ENCODE measurements around the gene RSPH3.
"Not testable (repeated sequence)": the region's sequence is repeated elsewhere in the genome, so short reads cannot be mapped to it uniquely, and the experiment has no call there.

The RSPH3 gene, protein sequence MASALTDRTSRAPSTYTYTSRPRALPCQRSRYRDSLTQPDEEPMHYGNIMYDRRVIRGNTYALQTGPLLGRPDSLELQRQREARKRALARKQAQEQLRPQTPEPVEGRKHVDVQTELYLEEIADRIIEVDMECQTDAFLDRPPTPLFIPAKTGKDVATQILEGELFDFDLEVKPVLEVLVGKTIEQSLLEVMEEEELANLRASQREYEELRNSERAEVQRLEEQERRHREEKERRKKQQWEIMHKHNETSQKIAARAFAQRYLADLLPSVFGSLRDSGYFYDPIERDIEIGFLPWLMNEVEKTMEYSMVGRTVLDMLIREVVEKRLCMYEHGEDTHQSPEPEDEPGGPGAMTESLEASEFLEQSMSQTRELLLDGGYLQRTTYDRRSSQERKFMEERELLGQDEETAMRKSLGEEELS

DNA sequence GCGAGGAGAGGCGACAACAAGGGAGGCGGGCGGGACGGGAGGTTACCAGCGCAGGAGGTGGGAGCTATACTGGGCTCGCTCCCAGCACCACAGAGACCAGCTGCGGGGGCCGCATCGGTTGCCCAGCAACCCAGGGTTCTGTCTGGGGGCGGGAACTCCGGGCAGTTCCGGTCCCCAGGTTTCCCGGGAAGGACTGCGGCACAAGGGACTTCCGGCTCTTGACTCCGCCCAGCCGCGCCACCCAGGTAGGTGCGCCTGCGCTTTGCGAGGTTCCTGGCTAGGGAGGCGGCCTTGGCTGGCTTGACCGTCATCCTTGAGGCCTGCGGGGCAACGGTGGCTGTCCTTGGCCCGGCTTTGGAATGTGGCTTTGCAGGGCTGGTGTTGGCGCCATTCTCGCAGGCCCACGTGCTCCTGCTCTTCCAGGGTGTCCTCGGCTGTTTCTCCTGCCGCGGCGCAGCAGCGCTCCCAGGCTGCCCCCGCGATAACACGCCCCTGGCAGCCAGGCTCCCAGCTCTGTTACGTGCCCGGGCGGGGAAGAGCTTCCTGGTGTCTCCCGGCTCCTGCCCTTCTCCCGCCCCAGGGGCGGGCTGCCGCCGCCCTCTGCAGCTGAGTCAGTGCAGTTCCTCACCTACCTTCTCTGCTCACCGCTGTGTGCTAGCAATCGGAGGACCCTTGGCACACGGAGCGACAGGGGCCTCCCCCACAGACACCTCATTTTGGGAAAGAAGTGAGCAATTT is at the start of gene RSPH3:
RSPH3 (minus strand) TSS at position 537 of the 738 bp plus-strand sequence. CDS start 652 bp downstream, outside the sequence.
- peak; percentile 46 to 92 (median 82) for DNase-seq

DNA sequence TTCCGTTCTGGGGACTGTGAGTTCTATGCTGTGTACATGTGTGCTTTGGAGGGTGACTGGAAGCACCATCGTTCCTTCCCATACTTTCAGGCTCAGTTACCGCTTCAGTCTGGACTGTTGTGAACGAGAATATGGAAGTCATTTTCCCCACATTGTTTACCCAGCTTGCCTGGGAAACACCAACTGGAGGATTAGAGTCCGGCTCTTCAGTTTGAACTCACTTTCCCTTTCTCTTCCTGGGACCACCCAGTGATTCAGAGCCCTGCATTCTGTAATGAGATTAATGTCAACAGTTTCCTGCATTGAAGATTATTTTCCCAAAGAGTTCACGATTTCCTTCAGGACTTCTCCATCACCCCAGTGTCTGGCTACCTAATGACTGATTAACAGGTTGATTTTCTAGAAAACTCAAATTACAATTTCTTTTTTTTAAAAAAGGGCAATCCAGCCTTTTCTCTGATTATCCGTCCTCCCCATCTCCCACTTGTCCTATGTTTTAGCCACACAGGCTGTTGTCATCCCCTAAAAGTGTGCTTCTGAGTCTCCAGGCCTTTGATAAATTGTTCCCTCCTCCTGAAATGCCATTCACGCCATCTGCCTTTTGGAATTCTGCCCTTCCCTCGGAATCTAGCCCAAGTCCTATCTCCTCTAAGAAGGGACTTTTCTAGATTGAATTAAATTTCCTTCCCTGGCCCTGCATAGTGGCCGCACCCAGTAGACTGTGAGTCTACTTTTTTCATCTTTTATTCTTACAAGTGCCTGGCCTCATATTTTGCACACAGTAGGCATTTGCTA is 48.1 kb upstream of the RSPH3 start:
- no peak for DNase-seq

DNA sequence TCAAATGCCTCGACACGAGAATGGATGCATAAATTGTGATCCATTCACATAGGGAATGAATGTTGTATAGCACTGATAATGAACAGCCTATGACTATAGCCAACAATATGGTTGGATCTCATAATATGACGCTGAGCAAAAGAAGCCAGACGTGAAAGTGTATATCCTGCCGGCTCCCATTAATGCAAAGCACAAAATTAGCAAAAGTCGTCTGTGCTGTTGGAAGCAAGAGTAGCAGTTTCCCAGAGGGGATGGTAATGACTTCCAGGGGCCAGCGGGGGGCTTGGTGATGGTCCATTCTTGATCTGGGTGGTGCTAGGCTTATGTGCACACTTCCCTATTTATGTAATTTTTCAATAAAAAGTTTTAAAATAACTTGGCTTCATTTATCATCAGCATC is 45.8 kb upstream of the RSPH3 start:
- no peak for DNase-seq

DNA sequence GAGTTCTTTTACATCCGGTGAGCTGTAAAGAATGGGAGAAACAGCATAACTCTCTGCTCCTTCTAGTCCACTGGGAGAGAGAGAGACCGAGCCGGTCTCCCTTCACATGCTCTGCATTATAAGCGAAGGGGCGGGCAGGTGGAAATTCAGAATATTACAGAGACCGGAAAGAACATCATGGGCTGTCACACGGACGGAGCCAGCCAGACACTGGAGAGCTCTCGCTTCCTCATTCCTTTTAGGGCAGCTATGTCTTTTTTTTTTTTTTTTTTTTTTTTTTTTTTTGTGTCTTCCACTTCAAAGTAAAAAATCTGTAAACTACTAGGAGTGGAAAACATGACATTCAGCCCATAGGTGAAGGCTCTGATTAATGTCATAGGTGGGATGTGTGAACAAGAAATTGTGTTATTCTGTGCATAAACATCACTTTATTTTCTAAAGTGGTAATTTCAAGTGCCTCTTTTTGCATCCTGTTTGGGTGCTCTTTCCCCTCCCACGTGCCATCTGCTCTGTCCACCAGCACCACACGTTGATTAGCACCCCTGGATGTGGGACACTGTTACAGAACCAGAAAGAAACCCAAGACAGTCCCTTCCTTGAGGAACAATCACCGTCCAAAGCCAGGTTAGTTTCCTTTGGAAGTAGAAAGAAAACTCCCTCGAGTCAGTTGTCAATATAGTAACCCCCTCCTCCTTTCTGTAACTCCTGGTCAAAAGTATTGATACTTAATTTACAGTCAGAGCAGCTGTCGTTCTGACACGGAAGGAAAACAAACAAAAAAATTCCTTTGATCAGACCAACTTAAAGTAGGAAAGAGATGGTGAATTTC is 45.1 kb upstream of the RSPH3 start, which contains the start of gene TAGAP:
TAGAP (minus strand) TSS at position 93 of the 829 bp plus-strand sequence. CDS start 845 bp downstream, outside the sequence.
- peak in 13 of 51 donors; percentile 11 to 49 (median 21) for DNase-seq

DNA sequence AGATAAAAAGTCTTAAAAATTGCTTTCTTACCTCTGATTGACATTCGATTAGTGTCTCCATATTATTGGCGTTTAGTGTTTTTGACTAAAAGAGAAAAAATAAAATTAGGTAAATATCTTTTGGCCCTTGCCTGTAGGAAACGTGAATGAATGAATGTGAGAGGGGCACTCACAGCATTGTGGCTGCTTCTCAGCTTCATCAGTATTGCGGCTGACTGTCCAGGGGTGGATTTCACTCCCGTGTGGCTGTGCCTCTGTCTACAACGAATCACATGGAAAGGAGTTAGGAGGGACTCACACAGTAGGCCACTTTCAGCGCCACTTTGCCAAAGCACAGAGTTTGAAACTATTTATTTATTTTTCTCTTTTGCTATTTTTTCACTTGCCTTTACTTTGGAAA is 43.9 kb upstream of the RSPH3 start:
- no peak for DNase-seq

DNA sequence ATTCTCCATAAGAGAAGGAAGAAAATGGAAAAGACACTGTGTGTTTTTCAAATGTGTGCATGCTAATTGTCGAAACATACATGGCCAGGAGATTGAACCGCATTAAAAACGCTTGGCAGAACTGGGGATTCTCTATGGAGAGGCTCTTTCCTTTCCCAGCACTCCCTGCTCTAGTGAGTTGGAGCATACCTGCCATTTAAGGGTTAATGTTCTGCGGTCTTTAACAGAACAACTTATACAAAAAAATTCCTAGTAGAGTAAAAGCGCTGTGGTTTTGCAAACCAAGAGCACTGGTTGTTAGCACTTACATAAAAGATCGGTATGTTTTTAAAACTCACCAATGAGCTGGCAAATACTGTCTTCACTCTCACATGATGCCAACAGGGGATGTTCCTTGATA is 43.2 kb upstream of the RSPH3 start:
- DNase-seq: no peak

DNA sequence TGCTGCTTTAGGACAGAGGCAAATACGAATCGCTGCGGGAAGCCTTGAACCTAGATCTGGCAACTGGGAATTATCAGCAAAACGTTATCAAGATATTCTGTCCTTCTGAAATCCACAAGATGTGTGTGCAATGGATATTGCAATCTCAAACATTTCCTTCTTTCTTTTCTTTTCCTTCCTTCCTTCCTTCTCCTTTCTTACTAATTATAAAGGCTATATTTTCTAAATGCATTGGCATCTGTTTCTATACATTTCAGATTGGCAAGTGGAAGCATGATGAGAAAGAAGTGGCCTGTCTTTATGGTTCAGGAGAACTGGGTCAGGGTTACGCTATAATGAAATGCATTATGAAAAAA is 42.8 kb upstream of the RSPH3 start:
- DNase-seq: no peak

DNA sequence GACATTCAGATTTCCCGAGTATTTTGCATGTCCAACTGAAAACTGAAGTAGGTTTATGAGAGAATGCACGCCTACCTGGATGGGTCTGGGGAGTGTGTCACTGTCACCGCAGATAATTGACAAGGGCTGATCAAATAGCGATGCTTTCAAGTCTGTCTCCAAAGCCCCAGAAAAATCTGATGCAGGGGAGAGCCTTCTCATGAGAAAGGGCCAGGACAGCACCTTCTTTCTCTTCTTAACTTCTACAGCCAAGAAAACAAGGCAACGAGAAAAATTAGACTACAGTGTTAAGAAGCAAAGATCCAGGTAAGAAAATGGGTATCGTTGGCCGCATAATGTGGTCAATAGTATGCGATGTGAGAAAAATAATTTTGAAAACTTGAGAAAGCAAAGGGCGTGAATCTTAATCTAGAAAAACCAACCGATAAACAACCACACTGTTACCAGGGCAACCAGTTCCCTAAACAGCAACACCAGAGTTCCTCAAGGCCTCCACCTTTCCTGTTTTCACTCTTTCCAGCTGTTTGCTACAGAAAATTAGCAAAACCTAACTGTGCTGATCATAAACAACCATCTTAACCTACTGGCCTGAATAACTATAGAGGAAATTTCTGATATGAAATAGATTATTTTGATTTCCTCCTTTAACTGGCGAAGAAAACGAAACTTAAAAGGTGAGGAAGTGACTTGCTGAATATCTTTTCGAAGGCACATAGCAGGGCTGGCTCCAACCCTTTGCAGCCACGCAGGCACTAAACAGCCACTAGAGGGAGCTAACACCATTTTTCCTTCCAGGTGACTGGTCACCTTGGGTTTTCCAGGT is 42.2 kb upstream of the RSPH3 start:
- DNase-seq: peak in 31 of 51 donors; percentile 5 to 66 (median 29)

DNA sequence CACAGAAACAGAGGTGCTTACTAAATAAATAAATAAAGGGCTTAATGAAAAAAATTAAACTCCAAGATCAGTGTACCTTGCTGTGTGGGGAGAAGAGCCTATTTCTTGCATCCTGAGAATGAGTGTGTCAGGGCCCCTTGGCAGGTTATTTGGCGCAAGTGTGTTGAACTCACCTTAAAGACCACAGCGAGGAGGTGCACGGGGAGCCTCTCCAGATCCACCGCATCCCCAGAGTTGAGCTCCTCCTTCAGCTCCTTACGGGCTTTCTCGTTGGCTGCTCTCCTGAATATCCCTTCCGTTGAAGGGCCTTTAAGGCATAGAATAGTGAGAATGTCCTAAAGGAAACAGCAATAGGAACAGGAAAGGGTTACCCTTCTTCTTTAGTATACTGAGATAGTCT is 41.2 kb upstream of the RSPH3 start:
- no peak for DNase-seq

DNA sequence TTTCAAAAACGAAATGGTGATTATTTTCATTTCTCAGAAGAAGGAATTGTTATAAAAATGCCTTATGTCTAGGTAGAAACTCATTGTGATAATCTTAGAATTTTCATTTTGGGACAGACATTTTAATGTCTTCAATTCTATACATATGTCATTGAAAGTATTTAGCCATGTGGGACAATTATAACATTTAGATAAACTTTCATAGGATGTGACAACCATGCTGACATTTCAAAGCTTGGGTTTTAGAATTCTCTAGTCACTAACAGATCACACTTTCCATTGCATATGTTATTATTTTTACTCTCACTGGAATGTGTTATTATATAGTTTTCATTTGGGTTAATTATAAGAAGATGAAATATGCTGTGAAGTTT is 39.9 kb upstream of the RSPH3 start:
- DNase-seq: no peak

DNA sequence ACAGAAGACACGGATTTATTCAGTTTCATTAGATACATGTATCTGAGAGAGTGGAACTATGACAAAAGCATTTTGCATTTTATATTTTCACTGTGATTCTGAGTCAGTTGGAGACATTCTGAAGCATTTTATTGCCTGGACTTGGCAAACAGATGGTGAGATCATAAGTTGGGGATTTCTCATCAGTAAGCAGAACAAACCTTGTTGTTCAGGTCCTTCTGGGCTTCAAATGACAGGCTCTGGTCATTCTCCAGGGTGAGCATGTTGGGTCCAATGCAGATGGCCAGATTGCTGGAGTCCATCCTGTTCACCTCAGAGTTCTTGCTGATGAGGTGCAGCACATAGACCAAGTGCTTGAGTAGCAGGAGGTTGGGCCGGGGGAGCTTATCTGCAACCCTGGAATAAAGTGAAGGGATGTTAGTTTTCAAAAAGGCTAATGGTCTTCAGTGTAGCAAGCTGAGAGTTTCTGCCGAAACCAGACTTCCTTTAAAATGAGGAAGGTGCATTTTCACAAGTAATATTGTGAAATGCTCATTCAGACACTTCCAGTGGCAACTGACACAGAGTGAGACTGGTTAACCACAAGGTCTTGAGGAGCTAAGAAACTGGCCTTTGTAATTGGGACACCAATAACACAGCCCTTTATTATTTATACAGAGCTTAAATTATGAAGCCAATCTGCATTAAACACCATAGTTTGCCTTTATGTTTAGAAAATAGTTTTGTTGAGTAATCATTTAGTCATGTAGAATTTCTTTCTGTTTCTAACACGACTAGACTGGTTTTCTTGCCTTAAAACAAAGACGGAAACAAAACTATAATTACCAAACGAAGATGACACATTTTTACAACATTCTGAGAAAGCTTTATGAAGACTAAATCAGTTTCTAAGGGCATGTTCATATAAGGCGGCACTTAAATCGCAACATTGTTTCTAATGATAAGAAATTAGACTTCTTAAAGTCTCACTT is 39.2 kb upstream of the RSPH3 start:
- DNase-seq: peak in 2 of 51 donors; percentile 8 to 29

DNA sequence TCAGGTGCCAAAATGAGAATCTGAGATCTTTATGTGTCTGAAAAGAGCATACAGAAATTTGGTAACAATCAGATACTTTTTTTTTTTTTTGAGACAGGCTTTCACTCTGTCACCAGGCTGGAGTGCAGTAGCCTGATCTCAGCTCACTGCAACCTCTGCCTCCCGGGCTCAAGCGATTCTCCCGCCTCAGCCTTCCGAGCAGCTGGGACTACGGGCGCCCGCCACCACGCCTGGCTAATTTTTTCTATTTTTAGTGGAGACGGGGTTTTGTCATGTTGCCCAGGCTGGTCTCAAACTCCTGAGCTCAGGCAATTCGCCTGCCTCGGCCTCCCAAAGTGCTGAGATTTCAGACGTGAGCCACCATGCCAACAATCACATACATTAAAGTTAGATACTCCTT is 38.3 kb upstream of the RSPH3 start:
- DNase-seq: not testable (repeated sequence)

DNA sequence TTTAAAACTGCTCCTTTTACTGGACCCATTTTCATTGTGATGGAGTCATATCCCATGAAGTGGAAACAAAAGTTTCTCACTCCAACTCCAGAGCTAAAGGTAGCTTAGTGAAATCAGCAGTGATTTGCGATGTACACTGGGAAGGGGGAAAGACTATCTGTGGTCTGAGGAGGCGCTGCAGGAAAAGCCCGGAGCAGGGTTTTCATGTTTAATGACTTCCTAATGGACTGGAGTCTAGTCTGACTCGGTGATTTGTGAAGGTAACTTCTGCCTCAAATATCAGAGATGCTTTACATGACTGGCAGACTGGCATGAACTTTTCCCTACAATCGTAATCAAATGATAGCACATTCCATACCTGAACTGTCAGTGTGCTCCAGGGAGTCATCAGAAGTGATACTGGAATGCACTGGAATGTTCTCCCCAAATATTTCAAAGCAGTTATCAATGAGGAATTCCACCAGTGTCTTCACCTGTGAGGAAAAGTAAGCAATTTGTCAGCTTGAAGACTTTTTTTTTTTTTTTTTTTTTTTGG is 37.8 kb upstream of the RSPH3 start:
- no peak for DNase-seq

DNA sequence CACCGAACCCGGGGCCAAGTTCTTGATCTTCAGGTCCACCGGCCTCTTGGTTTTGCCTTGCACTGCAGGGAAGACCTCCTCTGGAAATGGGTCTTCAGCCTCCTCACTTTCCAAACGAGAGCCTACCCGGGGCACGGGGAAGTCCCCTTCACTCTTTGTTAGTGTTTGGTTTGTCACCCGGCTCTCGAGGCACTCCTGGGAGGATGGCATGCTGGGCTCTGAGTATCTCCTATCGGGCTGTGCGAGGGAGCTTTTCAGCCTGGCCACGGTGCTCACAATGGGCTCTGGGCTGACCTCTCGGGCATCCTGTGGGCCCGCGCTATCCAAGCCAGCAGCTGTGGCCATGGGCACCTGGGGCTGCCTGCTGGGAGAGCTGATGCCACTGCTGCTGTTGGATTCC is 36.7 kb upstream of the RSPH3 start:
- DNase-seq: no peak

DNA sequence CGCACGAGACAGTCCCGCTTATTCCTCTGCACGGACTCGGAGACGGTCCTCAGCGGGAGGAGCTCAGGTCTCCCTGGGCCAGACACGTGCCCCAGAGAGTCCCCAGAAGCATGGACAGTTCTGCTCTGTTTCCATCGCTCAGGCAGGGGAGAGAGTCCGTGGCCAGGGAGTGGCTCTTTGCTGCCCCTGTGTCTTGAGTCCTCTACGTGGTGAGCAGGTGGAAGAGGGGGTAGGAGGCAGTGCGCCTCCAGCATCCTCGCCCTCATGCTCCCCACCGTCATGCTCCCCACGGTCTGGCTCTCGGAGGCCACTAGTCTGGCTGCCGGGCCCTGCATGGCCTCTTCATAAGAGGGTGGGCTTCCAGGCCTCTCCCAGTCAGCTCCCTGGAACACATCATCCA is 35.9 kb upstream of the RSPH3 start:
- DNase-seq: no peak

DNA sequence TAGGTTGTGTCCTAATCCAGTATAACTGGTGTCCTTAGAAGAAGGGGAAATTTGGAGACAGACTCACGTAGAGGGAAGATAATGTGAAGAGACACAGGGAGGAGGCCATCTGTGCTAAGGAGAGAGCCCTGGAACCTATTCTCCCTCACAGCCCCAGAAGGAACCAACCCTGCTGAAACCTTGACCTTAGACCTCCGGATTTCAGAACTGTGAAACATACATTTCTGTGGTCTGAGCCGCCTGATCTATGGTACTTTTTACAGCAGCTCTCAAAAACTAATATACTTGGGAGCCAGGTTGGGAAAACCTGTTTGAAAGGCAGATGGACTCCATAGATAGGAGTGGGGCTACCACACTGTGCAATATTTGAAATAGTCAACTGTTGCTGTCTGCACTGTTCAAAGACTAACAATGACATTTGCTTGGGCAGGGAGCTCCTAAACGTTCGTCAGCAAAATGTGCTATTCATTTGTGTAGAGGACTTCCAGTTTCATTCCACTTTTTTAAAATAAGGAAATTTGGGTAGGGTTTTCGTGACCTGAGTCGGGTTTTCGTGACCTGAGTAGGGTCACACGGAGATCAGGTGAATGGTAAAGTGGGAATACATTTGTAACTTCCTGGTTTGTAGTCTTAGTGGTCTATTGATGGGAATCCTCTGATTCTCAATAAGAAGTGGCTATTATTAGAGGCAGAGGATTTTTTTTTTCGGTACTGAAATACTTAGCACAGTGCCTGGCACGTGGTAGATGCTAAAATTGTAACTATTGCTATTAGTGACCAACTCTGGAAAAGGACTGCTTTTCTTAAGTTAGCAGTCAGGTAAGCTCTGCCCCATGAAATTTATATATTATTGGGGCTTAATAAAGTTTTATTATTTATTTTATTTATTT is 33.4 kb upstream of the RSPH3 start:
- no peak for DNase-seq

DNA sequence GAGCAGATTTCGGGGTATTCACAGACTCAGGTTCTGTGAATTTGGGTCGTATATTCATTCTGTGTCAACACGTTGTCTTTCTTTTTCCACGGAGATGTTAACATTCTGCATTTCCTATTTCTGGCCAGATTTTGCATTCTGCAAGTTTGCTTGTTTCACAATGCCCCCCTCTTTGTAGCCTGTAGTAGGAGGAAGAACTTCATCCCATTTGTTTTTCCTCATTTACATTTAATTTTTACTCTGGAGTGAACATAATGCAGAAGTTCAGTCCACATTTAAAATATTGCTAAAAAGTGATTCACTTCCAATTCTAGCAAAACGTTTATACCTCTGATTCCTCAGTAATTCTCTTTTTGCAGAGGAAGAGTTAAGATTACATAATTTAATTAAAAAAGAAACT is 31.8 kb upstream of the RSPH3 start:
- DNase-seq: no peak

DNA sequence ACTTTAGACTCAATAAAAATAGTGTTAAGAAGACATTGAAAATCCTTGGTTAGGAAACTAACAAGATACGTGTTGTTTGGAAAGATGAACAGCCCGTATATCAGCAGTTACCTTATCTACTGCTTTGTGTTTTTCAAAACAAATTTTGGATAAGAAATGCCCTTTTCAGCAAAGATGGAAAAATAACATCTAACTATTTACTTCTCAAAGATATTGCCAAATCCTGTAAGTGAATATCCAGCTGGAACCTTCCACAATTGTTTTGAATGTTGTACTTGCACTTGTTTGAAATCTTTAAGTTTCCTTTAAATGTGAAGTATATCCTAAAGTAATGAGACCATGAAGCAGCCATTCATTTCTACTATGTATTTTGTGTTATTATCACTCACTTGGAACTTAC is 30.2 kb upstream of the RSPH3 start:
- no peak for DNase-seq

Data from hypothalamus (tissue), 51 donors.